Left ventricle myocardium inferior (tissue), 1 donor: ENCODE results near the gene POFUT2. TPM values are rescaled to one million over a fixed set of nuclear protein-coding genes. Genes with fewer than 3 reads are reported as not detected.
A peak's percentile ranks its signal among the peaks of the same experiment; 100 is the strongest.

Source experiments
- DNase-seq: peaks from one replicate; pipeline ENCODE4 v3.0.0-alpha.2; 2020
- H3K27ac ChIP-seq: fragments of 200-600 bp; replicated peaks from 2 replicates; pipeline ENCODE4 v1.8.0; 2021
- H3K27me3 ChIP-seq: fragments of 200-600 bp; 2 replicates; pipeline ENCODE4 v1.8.0; 2021; ENCODE audit warnings: low read depth
- H3K36me3 ChIP-seq: fragments of 200-600 bp; 2 replicates; pipeline ENCODE4 v1.8.0; 2021
- H3K4me1 ChIP-seq: fragments of 200-600 bp; 2 replicates; pipeline ENCODE4 v1.8.0; 2021
- H3K4me3 ChIP-seq: fragments of 200-600 bp; 2 replicates; pipeline ENCODE4 v1.8.0; 2021; ENCODE audit warnings: mild to moderate bottlenecking, moderate library complexity
- H3K9me3 ChIP-seq: fragments of 200-600 bp; replicated peaks from 2 replicates; pipeline ENCODE4 v1.8.0; 2021
- CTCF ChIP-seq: fragments of 200-600 bp; IDR thresholded peaks from 2 replicates; pipeline ENCODE4 v1.8.0; 2021; ENCODE audit warnings: antibody characterized with exemption, mild to moderate bottlenecking, borderline replicate concordance
- intact Hi-C: fragments of 100-400 bp; cut with micrococcal nuclease; formaldehyde crosslinking; loops from one replicate; pipeline ENCODE4 v1.11.0; 2022
- total RNA-seq: library from RNA; stranded (reverse); fragmentation: NEBNext Ultra II Directional; extraction: Animal tissue kit (Norgen Biotek cat#: 25700); gene quantifications from one replicate; pipeline ENCODE4 v1.2.1, GENCODE V29; 2021
- donor health status: DM: no; HTN: yes; CAD: no; lungs with severe emphysema.

The POFUT2 gene
- total RNA-seq, 1 donor from 2014 or later = 20.9 TPM

- Histone ChIP-seq H3K36me3 (no peaks in the 10 kb centered on the region), H3K27me3 (no peaks in the 10 kb centered on the region), H3K4me3 (no peak overlapping the region), H3K4me1 (peaks cover 59% of the 10 kb centered on the region), H3K27ac (peak overlapping the region; percentile 94), H3K9me3 (no peaks in the 10 kb centered on the region)
- intact Hi-C loops = loop anchor here (5.0 kb wide), 1 partner anchor 155 kb away; no protein-coding TSS in a partner anchor
- no peak for DNase-seq
- no peak for TF ChIP-seq CTCF
Measured at GRCh38 chr21:45291613-45292398, 4.1 kb upstream of the POFUT2 start.

GRCh38 chr21:45290948-45291612, 3.4 kb upstream of the POFUT2 start:
- Histone ChIP-seq H3K27me3 (no peaks in the 10 kb centered on the region), H3K4me3 (no peak overlapping the region), H3K36me3 (no peaks in the 10 kb centered on the region), H3K9me3 (no peaks in the 10 kb centered on the region), H3K27ac (no peak overlapping the region), H3K4me1 (peaks cover 64% of the 10 kb centered on the region)
- DNase-seq = no peak
- intact Hi-C loops = loop anchor here (5.0 kb wide), 1 partner anchor 156 kb away; no protein-coding TSS in a partner anchor
- no peak for TF ChIP-seq CTCF

GRCh38 chr21:45289655-45290515, 2.2 kb upstream of the POFUT2 start:
- Histone ChIP-seq H3K27ac (no peak overlapping the region), H3K4me1 (peaks cover 52% of the 10 kb centered on the region), H3K27me3 (no peaks in the 10 kb centered on the region), H3K36me3 (peaks cover 11% of the 10 kb centered on the region), H3K9me3 (no peaks in the 10 kb centered on the region), H3K4me3 (no peak overlapping the region)
- no peak for DNase-seq
- intact Hi-C loops = loop anchor here (5.0 kb wide), 1 partner anchor 157 kb away; no protein-coding TSS in a partner anchor
- TF ChIP-seq CTCF = no peak

GRCh38 chr21:45289134-45289533, 1.4 kb upstream of the POFUT2 start:
- no peak for TF ChIP-seq CTCF
- Histone ChIP-seq H3K36me3 (peaks cover 18% of the 10 kb centered on the region), H3K27me3 (no peaks in the 10 kb centered on the region), H3K27ac (no peak overlapping the region), H3K4me1 (peaks cover 45% of the 10 kb centered on the region), H3K9me3 (no peaks in the 10 kb centered on the region), H3K4me3 (no peak overlapping the region)
- no peak for DNase-seq
- intact Hi-C loops = no loop called here

- Histone ChIP-seq H3K9me3 (no peaks in the 10 kb centered on the region), H3K27ac (peak overlapping the region; percentile 87), H3K27me3 (no peaks in the 10 kb centered on the region), H3K4me3 (peak overlapping the region; percentile 84), H3K36me3 (peaks cover 25% of the 10 kb centered on the region), H3K4me1 (peaks cover 38% of the 10 kb centered on the region)
- intact Hi-C loops = no loop called here
- DNase-seq = no peak
- TF ChIP-seq CTCF = no peak
Measured at GRCh38 chr21:45288441-45288841, 746 bp upstream of the POFUT2 start.
